WTC11 (cell line): Measurements from ENCODE around the gene LMF1. TPM values are rescaled to one million over a fixed set of nuclear protein-coding genes. Genes with fewer than 3 reads are reported as not detected.

Source experiments
- ATAC-seq: fragments of 200-7000 bp; cut with Tn5 transposase; 2 replicates; pipeline ENCODE4 v1.10.0; 2021; ENCODE audit warnings: mild to moderate bottlenecking, moderate library complexity
- CTCF ChIA-PET: fragments of 300-600 bp; sonication (Branson Sonifier 250); formaldehyde crosslinking; loops from one replicate; lab custom pipeline; 2021; ENCODE audit warnings: antibody characterized with exemption; lab: Charles Lee
- POLR2A ChIA-PET: fragments of 350-600 bp; sonication (Branson Sonifier 250); formaldehyde crosslinking; loops from one replicate; lab custom pipeline; 2021; ENCODE audit warnings: antibody characterized with exemption; lab: Charles Lee
- DNase-seq: peaks from one replicate; pipeline ENCODE4 v3.0.0; 2021; ENCODE audit warnings: low spot score
- H3K27ac Mint-ChIP-seq: 2 replicates; pipeline ENCODE4 v1.8.0; 2021; ENCODE audit warnings: mixed read lengths
- H3K27me3 Mint-ChIP-seq: 2 replicates; pipeline ENCODE4 v1.8.0; 2021; ENCODE audit warnings: low read depth, mild to moderate bottlenecking, moderate library complexity, mixed read lengths
- H3K36me3 Mint-ChIP-seq: 2 replicates; pipeline ENCODE4 v1.8.0; 2021; ENCODE audit warnings: mixed read lengths
- H3K4me1 Mint-ChIP-seq: 2 replicates; pipeline ENCODE4 v1.8.0; 2022; ENCODE audit warnings: mixed read lengths
- H3K4me3 Mint-ChIP-seq: 2 replicates; pipeline ENCODE4 v1.8.0; 2021; ENCODE audit warnings: mild to moderate bottlenecking, moderate library complexity, mixed read lengths
- H3K9me3 Mint-ChIP-seq: 2 replicates; pipeline ENCODE4 v1.8.0; 2021; ENCODE audit warnings: mixed read lengths
- CDX4 ChIP-seq: fragments of 250-450 bp; sonication (Bioruptor Pico); IDR thresholded peaks from 2 replicates; pipeline ENCODE4 v1.9.0; 2021; ENCODE audit warnings: moderate library complexity, mild to moderate bottlenecking, inconsistent platforms, borderline replicate concordance
- CREB1 ChIP-seq: sonication (generic); formaldehyde crosslinking; IDR thresholded peaks from 2 replicates; pipeline ENCODE4 v1.8.0; 2023; ENCODE audit warnings: mild to moderate bottlenecking, missing genetic modification reagents
- E2F1 ChIP-seq: sonication (generic); formaldehyde crosslinking; IDR thresholded peaks from 2 replicates; pipeline ENCODE4 v1.8.0; 2022; ENCODE audit warnings: mild to moderate bottlenecking, missing genetic modification reagents
- FOXK1 ChIP-seq: sonication (generic); formaldehyde crosslinking; IDR thresholded peaks from 2 replicates; pipeline ENCODE4 v1.8.0; 2022; ENCODE audit warnings: mild to moderate bottlenecking, moderate library complexity, missing genetic modification reagents
- FOXP1 ChIP-seq: sonication (generic); formaldehyde crosslinking; IDR thresholded peaks from 2 replicates; pipeline ENCODE4 v1.8.0; 2022; ENCODE audit warnings: missing genetic modification reagents, mild to moderate bottlenecking, moderate library complexity, borderline replicate concordance
- FOXP4 ChIP-seq: sonication (generic); formaldehyde crosslinking; IDR thresholded peaks from 2 replicates; pipeline ENCODE4 v1.8.0; 2022; ENCODE audit warnings: mild to moderate bottlenecking, missing genetic modification reagents
- GABPB1 ChIP-seq: sonication (generic); formaldehyde crosslinking; IDR thresholded peaks from 2 replicates; pipeline ENCODE4 v1.8.1; 2023; ENCODE audit warnings: mild to moderate bottlenecking, missing genetic modification reagents
- HMGA2 ChIP-seq: fragments of 250-450 bp; sonication (Bioruptor Pico); IDR thresholded peaks from 2 replicates; pipeline ENCODE4 v1.4.0; 2021; ENCODE audit warnings: mild to moderate bottlenecking, moderate library complexity
- IRF1 ChIP-seq: sonication (generic); formaldehyde crosslinking; IDR thresholded peaks from 2 replicates; pipeline ENCODE4 v1.8.0; 2023; ENCODE audit warnings: missing genetic modification reagents
- MLX ChIP-seq: sonication (generic); formaldehyde crosslinking; IDR thresholded peaks from 2 replicates; pipeline ENCODE4 v1.8.1; 2023; ENCODE audit warnings: mild to moderate bottlenecking, missing genetic modification reagents, moderate library complexity
- MXD4 ChIP-seq: fragments of 250-450 bp; sonication (Bioruptor Pico); IDR thresholded peaks from 2 replicates; pipeline ENCODE4 v1.8.0; 2021; ENCODE audit warnings: mild to moderate bottlenecking, moderate library complexity, borderline replicate concordance
- NR1H2 ChIP-seq: sonication (generic); formaldehyde crosslinking; IDR thresholded peaks from 2 replicates; pipeline ENCODE4 v1.9.0; 2021; ENCODE audit warnings: mild to moderate bottlenecking, moderate library complexity, missing genetic modification reagents
- NR2C2 ChIP-seq: sonication (generic); formaldehyde crosslinking; IDR thresholded peaks from 2 replicates; pipeline ENCODE4 v1.8.0; 2022; ENCODE audit warnings: mild to moderate bottlenecking, missing genetic modification reagents
- PRDM15 ChIP-seq: sonication (generic); formaldehyde crosslinking; IDR thresholded peaks from 2 replicates; pipeline ENCODE4 v1.8.0; 2022; ENCODE audit warnings: missing genetic modification reagents
- SMAD4 ChIP-seq: sonication (generic); formaldehyde crosslinking; IDR thresholded peaks from 2 replicates; pipeline ENCODE4 v1.8.0; 2022; ENCODE audit warnings: mild to moderate bottlenecking, missing genetic modification reagents
- TEAD1 ChIP-seq: sonication (generic); formaldehyde crosslinking; IDR thresholded peaks from 2 replicates; pipeline ENCODE4 v1.8.0; 2022; ENCODE audit warnings: mild to moderate bottlenecking, missing genetic modification reagents
- ZBTB43 ChIP-seq: sonication (generic); formaldehyde crosslinking; IDR thresholded peaks from 2 replicates; pipeline ENCODE4 v1.8.1; 2023; ENCODE audit warnings: mild to moderate bottlenecking, missing genetic modification reagents
- ZNF281 ChIP-seq: sonication (generic); formaldehyde crosslinking; IDR thresholded peaks from 2 replicates; pipeline ENCODE4 v1.8.0; 2023; ENCODE audit warnings: mild to moderate bottlenecking, missing genetic modification reagents
- total RNA-seq: library from RNA; stranded (reverse); gene quantifications from 3 replicates; pipeline ENCODE4 v1.2.3, GENCODE V29; 2021

LMF1 gene
- total RNA-seq, 1 experiment from 2014 or later, result 10.5 TPM

GRCh38 chr16:986925-987582, 16.3 kb upstream of the LMF1 start:
- CTCF ChIA-PET, result no interaction called here
- ATAC-seq, result no peak
- DNase-seq, result no peak
- TF ChIP-seq FOXP4 (CRISPR knock-in tag) (no peak), FOXK1 (no peak), GABPB1 (CRISPR knock-in tag) (no peak), MLX (CRISPR knock-in tag) (no peak), CREB1 (CRISPR knock-in tag) (no peak), ZNF281 (CRISPR knock-in tag) (no peak), IRF1 (CRISPR knock-in tag) (no peak), PRDM15 (CRISPR knock-in tag) (no peak), CDX4 (CRISPR knock-in tag) (no peak), MXD4 (no peak), E2F1 (CRISPR knock-in tag) (no peak)
- Mint-ChIP-seq H3K27me3 (peaks cover 8% of the 10 kb centered on the region), H3K4me1 (peaks cover 5% of the 10 kb centered on the region), H3K36me3 (no peaks in the 10 kb centered on the region), H3K4me3 (no peak overlapping the region), H3K9me3 (no peaks in the 10 kb centered on the region), H3K27ac (no peak overlapping the region)
- POLR2A ChIA-PET, result no interaction called here

GRCh38 chr16:986411-986810, 15.6 kb upstream of the LMF1 start:
- no peak for ATAC-seq
- Mint-ChIP-seq H3K27me3 (peaks cover 8% of the 10 kb centered on the region), H3K4me3 (no peak overlapping the region), H3K4me1 (peaks cover 5% of the 10 kb centered on the region), H3K36me3 (no peaks in the 10 kb centered on the region), H3K27ac (0 out of 2 replicates have a peak overlapping the region, but pooled peaks have one; percentile 32), H3K9me3 (no peaks in the 10 kb centered on the region)
- ChIA-PET CTCF (no interaction called here), POLR2A (no interaction called here)
- no peak for DNase-seq
- TF ChIP-seq NR1H2 (CRISPR knock-in tag) (no peak), NR2C2 (CRISPR knock-in tag) (no peak), ZBTB43 (no peak), TEAD1 (CRISPR knock-in tag) (no peak), SMAD4 (CRISPR knock-in tag) (no peak), HMGA2 (CRISPR knock-in tag) (no peak), FOXP1 (no peak)
